ENCODE data around the gene EML4.
"Not testable (repeated sequence)": the region's sequence is repeated elsewhere in the genome, so short reads cannot be mapped to it uniquely, and the experiment has no call there.

Gene EML4

GRCh38 chr2:42363413-42363812, 194.3 kb downstream of the EML4 start:
- no peak for DNase-seq

GRCh38 chr2:42364658-42365057, 195.5 kb downstream of the EML4 start:
- DNase-seq: no peak

GRCh38 chr2:42366411-42366810, 197.3 kb downstream of the EML4 start:
- DNase-seq: no peak

GRCh38 chr2:42367835-42368234, 198.7 kb downstream of the EML4 start:
- DNase-seq: no peak

GRCh38 chr2:42368817-42369531, 199.8 kb downstream of the EML4 start:
- DNase-seq: no peak

GRCh38 chr2:42369532-42370229, 200.5 kb downstream of the EML4 start:
- DNase-seq: no peak

GRCh38 chr2:42371611-42372473, 202.7 kb downstream of the EML4 start:
- DNase-seq: no peak

- no peak for DNase-seq
These were observed 203.5 kb downstream of the EML4 start for GRCh38 chr2:42372474-42373200.

- no peak for DNase-seq
These were observed 207.6 kb downstream of the EML4 start for GRCh38 chr2:42376758-42377157.

GRCh38 chr2:42378415-42378814, 209.3 kb downstream of the EML4 start:
- DNase-seq: no peak

GRCh38 chr2:42380026-42380425, 210.9 kb downstream of the EML4 start:
- not testable (repeated sequence) for DNase-seq

- no peak for DNase-seq
These were observed 213.0 kb downstream of the EML4 start for GRCh38 chr2:42382144-42382543.
